IPS-18a (cell line): ENCODE measurements around the gene PCDH12.

Source experiments
- H3K27ac ChIP-seq: one replicate; pipeline ENCODE4 v1.5.1; 2013; ENCODE audit warnings: low read length
- H3K27me3 ChIP-seq: one replicate; pipeline ENCODE4 v1.6.1; 2013; ENCODE audit warnings: mild to moderate bottlenecking, low read length; ENCODE audit not compliant: control insufficient read depth, insufficient read depth
- H3K36me3 ChIP-seq: one replicate; pipeline ENCODE4 v1.6.1; 2013; ENCODE audit warnings: low read depth, low read length; ENCODE audit not compliant: control insufficient read depth
- H3K4me1 ChIP-seq: one replicate; pipeline ENCODE4 v1.6.1; 2013; ENCODE audit warnings: low read depth, low read length; ENCODE audit not compliant: control insufficient read depth
- H3K4me3 ChIP-seq: one replicate; pipeline ENCODE4 v1.5.1; 2013; ENCODE audit warnings: low read length
- H3K9ac ChIP-seq: one replicate; pipeline ENCODE4 v1.6.1; 2013; ENCODE audit warnings: mild to moderate bottlenecking, low read length, moderate library complexity
- H3K9me3 ChIP-seq: one replicate; pipeline ENCODE4 v1.6.1; 2013; ENCODE audit warnings: low read depth, low read length; ENCODE audit not compliant: control insufficient read depth

PCDH12 gene

GRCh38 chr5:141958113-141958512 is at the start of gene PCDH12:
Gene PCDH12, minus strand, starts transcription at chr5:141958202. Its CDS starts 351 bp downstream, at chr5:141957851.
- Histone ChIP-seq H3K4me1 (peaks cover 9% of the 10 kb centered on the region), H3K27ac (no peak within 1 kb of the TSS), H3K4me3 (no peak within 1 kb of the TSS), H3K27me3 (no peaks in the 10 kb centered on the region), H3K9me3 (no peaks in the 10 kb centered on the region), H3K36me3 (no peaks in the 10 kb centered on the region), H3K9ac (no peak within 1 kb of the TSS)

- H3K27ac ChIP-seq: no peak overlapping the region
- no peaks in the 10 kb centered on the region for H3K9me3 ChIP-seq
- no peak overlapping the region for H3K4me3 ChIP-seq
- peaks cover 39% of the 10 kb centered on the region for H3K36me3 ChIP-seq
- H3K9ac ChIP-seq: no peak overlapping the region
- H3K4me1 ChIP-seq: no peaks in the 10 kb centered on the region
- H3K27me3 ChIP-seq: no peaks in the 10 kb centered on the region
Measured at GRCh38 chr5:142007237-142007544, 49.2 kb upstream of the PCDH12 start.

GRCh38 chr5:142006363-142007236 is 48.6 kb upstream of the PCDH12 start:
- Histone ChIP-seq H3K4me3 (no peak overlapping the region), H3K27ac (no peak overlapping the region), H3K27me3 (no peaks in the 10 kb centered on the region), H3K36me3 (peaks cover 45% of the 10 kb centered on the region), H3K4me1 (no peaks in the 10 kb centered on the region), H3K9ac (no peak overlapping the region), H3K9me3 (no peaks in the 10 kb centered on the region)

- Histone ChIP-seq H3K4me1 (no peaks in the 10 kb centered on the region), H3K4me3 (no peak overlapping the region), H3K27ac (no peak overlapping the region), H3K9me3 (no peaks in the 10 kb centered on the region), H3K27me3 (no peaks in the 10 kb centered on the region), H3K9ac (no peak overlapping the region), H3K36me3 (peaks cover 55% of the 10 kb centered on the region)
Measured at GRCh38 chr5:142003266-142003800, 45.3 kb upstream of the PCDH12 start.

- no peak overlapping the region for H3K4me3 ChIP-seq
- no peaks in the 10 kb centered on the region for H3K9me3 ChIP-seq
- peaks cover 50% of the 10 kb centered on the region for H3K36me3 ChIP-seq
- no peak overlapping the region for H3K27ac ChIP-seq
- H3K9ac ChIP-seq: no peak overlapping the region
- no peaks in the 10 kb centered on the region for H3K4me1 ChIP-seq
- H3K27me3 ChIP-seq: no peaks in the 10 kb centered on the region
Measured at GRCh38 chr5:142000704-142001484, 42.9 kb upstream of the PCDH12 start.

GRCh38 chr5:142000173-142000572 is 42.2 kb upstream of the PCDH12 start:
- Histone ChIP-seq H3K4me3 (no peak overlapping the region), H3K9ac (no peak overlapping the region), H3K27me3 (no peaks in the 10 kb centered on the region), H3K4me1 (no peaks in the 10 kb centered on the region), H3K36me3 (peaks cover 45% of the 10 kb centered on the region), H3K9me3 (no peaks in the 10 kb centered on the region), H3K27ac (no peak overlapping the region)

GRCh38 chr5:141997358-141997960 is 39.5 kb upstream of the PCDH12 start:
- H3K4me1 ChIP-seq: no peaks in the 10 kb centered on the region
- no peak overlapping the region for H3K4me3 ChIP-seq
- H3K27ac ChIP-seq: no peak overlapping the region
- H3K9ac ChIP-seq: no peak overlapping the region
- H3K27me3 ChIP-seq: no peaks in the 10 kb centered on the region
- H3K36me3 ChIP-seq: peaks cover 34% of the 10 kb centered on the region
- H3K9me3 ChIP-seq: no peaks in the 10 kb centered on the region

GRCh38 chr5:141995656-141996055 is 37.7 kb upstream of the PCDH12 start:
- H3K9me3 ChIP-seq: no peaks in the 10 kb centered on the region
- H3K27ac ChIP-seq: no peak overlapping the region
- no peaks in the 10 kb centered on the region for H3K27me3 ChIP-seq
- no peak overlapping the region for H3K9ac ChIP-seq
- no peak overlapping the region for H3K4me3 ChIP-seq
- peaks cover 18% of the 10 kb centered on the region for H3K36me3 ChIP-seq
- H3K4me1 ChIP-seq: no peaks in the 10 kb centered on the region

GRCh38 chr5:141994511-141995136 is 36.6 kb upstream of the PCDH12 start:
- Histone ChIP-seq H3K4me1 (no peaks in the 10 kb centered on the region), H3K27me3 (no peaks in the 10 kb centered on the region), H3K9me3 (no peaks in the 10 kb centered on the region), H3K4me3 (no peak overlapping the region), H3K27ac (no peak overlapping the region), H3K9ac (no peak overlapping the region), H3K36me3 (peaks cover 13% of the 10 kb centered on the region)

- Histone ChIP-seq H3K27me3 (no peaks in the 10 kb centered on the region), H3K9me3 (no peaks in the 10 kb centered on the region), H3K36me3 (peaks cover 21% of the 10 kb centered on the region), H3K4me1 (no peaks in the 10 kb centered on the region), H3K4me3 (no peak overlapping the region), H3K27ac (no peak overlapping the region), H3K9ac (no peak overlapping the region)
Measured at GRCh38 chr5:141992349-141992963, 34.5 kb upstream of the PCDH12 start.

GRCh38 chr5:141989720-141990119 is 31.7 kb upstream of the PCDH12 start:
- H3K9me3 ChIP-seq: no peaks in the 10 kb centered on the region
- peaks cover 33% of the 10 kb centered on the region for H3K36me3 ChIP-seq
- no peak overlapping the region for H3K4me3 ChIP-seq
- no peaks in the 10 kb centered on the region for H3K27me3 ChIP-seq
- no peak overlapping the region for H3K9ac ChIP-seq
- H3K4me1 ChIP-seq: no peaks in the 10 kb centered on the region
- H3K27ac ChIP-seq: no peak overlapping the region
